Dedifferentiated amniotic fluid mesenchymal stem cell (primary cell): ENCODE data around the gene PRRT1.
"Not testable (repeated sequence)": the region's sequence is repeated elsewhere in the genome, so short reads cannot be mapped to it uniquely, and the experiment has no call there.

ENCODE experiments used
- DNase-seq: peaks from one replicate; pipeline ENCODE4 v3.0.0-alpha.2; 2016; ENCODE audit errors: extremely low spot score

The PRRT1 gene

GRCh38 chr6:32151181-32151862, 417 bp downstream of the PRRT1 start:
- DNase-seq = no peak

- DNase-seq = no peak
Observed at GRCh38 chr6:32149932-32150870, 1.5 kb downstream of the PRRT1 start.

- DNase-seq = no peak
Observed at GRCh38 chr6:32149092-32149755, 2.5 kb downstream of the PRRT1 start.

GRCh38 chr6:32148289-32149091, 3.2 kb downstream of the PRRT1 start:
- no peak for DNase-seq

- DNase-seq = no peak
Observed at GRCh38 chr6:32147401-32148132, 4.2 kb downstream of the PRRT1 start.

- no peak for DNase-seq
Observed at GRCh38 chr6:32146687-32147086, 5.1 kb downstream of the PRRT1 start.

GRCh38 chr6:32146287-32146686, 5.5 kb downstream of the PRRT1 start:
- no peak for DNase-seq

GRCh38 chr6:32144238-32144637, 7.5 kb downstream of the PRRT1 start:
- DNase-seq = not testable (repeated sequence)

- no peak for DNase-seq
Observed at GRCh38 chr6:32140420-32141046, 11.2 kb downstream of the PRRT1 start.

- no peak for DNase-seq
Observed at GRCh38 chr6:32139590-32139989, 12.1 kb downstream of the PRRT1 start.

GRCh38 chr6:32137454-32137853, 14.3 kb downstream of the PRRT1 start:
- no peak for DNase-seq

- no peak for DNase-seq
Observed at GRCh38 chr6:32133786-32134185, 18.0 kb downstream of the PRRT1 start.

- DNase-seq = no peak
Observed at GRCh38 chr6:32132110-32132509, 19.6 kb downstream of the PRRT1 start.

GRCh38 chr6:32131439-32131948, 20.2 kb downstream of the PRRT1 start:
- DNase-seq = no peak

- DNase-seq = peak; percentile 45
Observed at GRCh38 chr6:32129297-32130088, 22.2 kb downstream of the PRRT1 start.

- DNase-seq = no peak
Observed at GRCh38 chr6:32128751-32129296, 22.9 kb downstream of the PRRT1 start.

- DNase-seq = peak; percentile 100
Observed at GRCh38 chr6:32127717-32128592, 23.8 kb downstream of the PRRT1 start, which contains the start of gene ATF6B. Gene ATF6B, minus strand, starts transcription at chr6:32128246. Its CDS starts 39 bp downstream, at chr6:32128207.

GRCh38 chr6:32127409-32127716, 24.4 kb downstream of the PRRT1 start:
- DNase-seq = no peak
